CD4-positive, alpha-beta memory T cell (primary cell): ENCODE results near the gene PLEKHA7. TPM values are rescaled to one million over a fixed set of nuclear protein-coding genes. Genes with fewer than 3 reads are reported as not detected.
A peak's percentile ranks its signal among the peaks of the same experiment; 100 is the strongest.

Experiments used
- CTCF ChIA-PET: fragments of 350-600 bp; sonication (Branson Sonifier 250); formaldehyde crosslinking; loops from one replicate; lab custom pipeline; 2021; ENCODE audit warnings: inconsistent platforms; ENCODE audit not compliant: partially characterized antibody; lab: Charles Lee
- POLR2A ChIA-PET: fragments of 350-600 bp; sonication (Branson Sonifier 250); formaldehyde crosslinking; loops from one replicate; lab custom pipeline; 2021; ENCODE audit not compliant: partially characterized antibody; lab: Charles Lee
- DNase-seq, 5 donors: peaks; one replicate each; pipeline versions ENCODE4 v3.0.0 to v3.0.0-alpha.2; 2020 to 2022; ENCODE audit warnings: mixed read lengths in 1 of 5
- H3K27ac ChIP-seq: one replicate; pipeline ENCODE4 v1.7.0; 2013; ENCODE audit warnings: low read depth, low read length
- H3K27me3 ChIP-seq: 2 replicates; pipeline ENCODE4 v1.7.0; 2013; ENCODE audit warnings: mild to moderate bottlenecking, low read length, moderate library complexity; ENCODE audit not compliant: insufficient read depth
- H3K36me3 ChIP-seq: 2 replicates; pipeline ENCODE4 v1.7.0; 2013; ENCODE audit warnings: mild to moderate bottlenecking, low read length, moderate library complexity; ENCODE audit not compliant: insufficient read depth
- H3K4me1 ChIP-seq: 2 replicates; pipeline ENCODE4 v1.7.0; 2013; ENCODE audit warnings: mild to moderate bottlenecking, low read length, moderate library complexity; ENCODE audit not compliant: insufficient read depth
- H3K4me3 ChIP-seq, 2 donors: one replicate each; pipeline ENCODE4 v1.7.0; 2013; ENCODE audit warnings: low read length in 2 of 2, mild to moderate bottlenecking in 1 of 2
- H3K9me3 ChIP-seq, 2 donors: one replicate each; pipeline ENCODE4 v1.7.0; 2013; ENCODE audit warnings: low read length in 2 of 2, control low read depth in 1 of 2; ENCODE audit not compliant: control insufficient read depth in 1 of 2
- H3K27ac Mint-ChIP-seq, 7 donors: one replicate each; pipeline ENCODE4 v1.8.0; 2020 to 2021; ENCODE audit warnings: mixed read lengths in 7 of 7, mild to moderate bottlenecking in 6 of 7, inconsistent platforms in 3 of 7, moderate library complexity in 3 of 7
- H3K27me3 Mint-ChIP-seq, 2 donors: one replicate each; pipeline ENCODE4 v1.8.0; 2020 to 2021; ENCODE audit warnings: mixed read lengths in 2 of 2
- H3K36me3 Mint-ChIP-seq, 2 donors: one replicate each; pipeline ENCODE4 v1.8.0; 2020 to 2021; ENCODE audit warnings: mixed read lengths in 2 of 2, inconsistent platforms in 1 of 2, mild to moderate bottlenecking in 1 of 2
- H3K4me1 Mint-ChIP-seq, 4 donors: one replicate each; pipeline ENCODE4 v1.8.0; 2020 to 2021; ENCODE audit warnings: mixed read lengths in 4 of 4, mild to moderate bottlenecking in 1 of 4
- H3K4me3 Mint-ChIP-seq, 8 donors: one replicate each; pipeline ENCODE4 v1.8.0; 2020 to 2021; ENCODE audit warnings: mixed read lengths in 8 of 8, mild to moderate bottlenecking in 7 of 8, moderate library complexity in 6 of 8, inconsistent platforms in 3 of 8
- H3K9me3 Mint-ChIP-seq, 8 donors: one replicate each; pipeline ENCODE4 v1.8.0; 2020 to 2021; ENCODE audit warnings: mixed read lengths in 8 of 8, mild to moderate bottlenecking in 5 of 8, inconsistent platforms in 3 of 8, moderate library complexity in 1 of 8
- intact Hi-C: fragments of 100-400 bp; cut with micrococcal nuclease; formaldehyde crosslinking; loops from one replicate; pipeline ENCODE4 v1.15.1; 2023
- polyA plus RNA-seq, 2 donors: library from polyadenylated mRNA; unstranded; fragments of 300-500 nt; fragmentation: Illumina TruSeq; gene quantifications; one replicate each; pipeline ENCODE4 v1.2.3, GENCODE V29; 2021
- total RNA-seq, 2 experiments: library from RNA; stranded (reverse); gene quantifications; one replicate each; pipeline ENCODE4 v1.2.3, GENCODE V29; 2021

PLEKHA7 gene
- total and polyA plus RNA-seq, 4 experiments from 2014 or later = 1.6 to 8.3 (median 6.0) TPM

DNA sequence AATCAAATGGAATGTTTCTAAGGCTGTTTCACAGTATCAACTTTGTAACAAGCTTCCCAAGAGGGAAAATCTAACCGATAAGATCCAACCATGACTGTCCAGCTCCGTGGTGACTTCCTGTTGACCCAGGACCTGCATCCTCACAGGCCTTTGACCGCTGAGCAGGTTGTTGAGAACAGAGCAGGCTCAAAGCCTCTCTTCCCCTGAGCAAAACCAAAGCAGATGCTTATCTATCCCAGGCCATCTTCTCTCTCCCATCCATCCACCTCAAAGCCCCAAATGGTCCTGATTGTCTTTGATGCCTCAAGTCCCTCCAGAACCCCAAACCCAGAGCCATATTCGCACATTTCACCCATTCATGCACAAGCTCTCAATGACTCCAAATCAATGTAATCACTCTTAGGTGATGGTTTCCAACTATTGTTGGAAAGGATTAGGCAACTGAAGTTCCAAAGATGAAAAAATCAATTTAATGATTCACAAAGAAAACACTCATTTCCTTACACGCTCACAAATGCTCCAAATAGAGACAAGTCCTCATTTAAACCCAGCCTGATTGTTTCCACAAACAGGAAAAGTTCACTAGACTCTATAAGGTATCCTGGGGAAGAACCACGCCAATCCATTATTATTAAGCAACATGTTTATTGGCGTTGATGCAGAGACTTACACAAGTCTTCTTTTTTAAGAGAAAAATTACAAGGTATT lies 227.0 kb downstream of the PLEKHA7 start:
- no peak overlapping the region for H3K4me3 ChIP-seq
- intact Hi-C loops = loop anchor here (5.0 to 10.0 kb wide), 2 partner anchors 275 to 718 kb away; no protein-coding TSS in a partner anchor

DNA sequence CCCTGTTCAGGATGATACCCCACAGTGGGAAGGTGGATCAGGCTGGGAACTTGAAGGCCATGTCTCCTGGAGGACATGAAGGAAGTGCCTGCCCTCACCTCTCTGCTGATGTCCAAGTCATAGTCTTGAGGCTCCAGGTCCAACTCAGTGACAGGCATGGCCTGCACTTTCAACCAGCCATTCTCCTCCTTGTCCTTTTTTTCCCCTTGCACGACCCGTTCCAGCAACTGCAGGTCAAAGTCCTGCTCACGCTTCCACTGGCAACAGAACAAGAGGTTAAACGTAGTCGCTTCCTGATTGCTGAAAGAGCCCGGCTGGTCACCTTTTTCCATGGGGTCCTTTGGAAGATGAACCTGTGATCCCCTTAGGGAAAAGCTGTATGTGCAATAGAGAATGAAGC lies 228.1 kb downstream of the PLEKHA7 start:
- H3K36me3 ChIP-seq = no peaks in the 10 kb centered on the region
- intact Hi-C loops = loop anchor here (5.0 to 10.0 kb wide), 2 partner anchors 276 to 719 kb away; no protein-coding TSS in a partner anchor
- H3K4me3 Mint-ChIP-seq = no peak overlapping the region
- H3K9me3 Mint-ChIP-seq = no peaks in the 10 kb centered on the region
- H3K27me3 ChIP-seq = no peaks in the 10 kb centered on the region
- no peaks in the 10 kb centered on the region for H3K27me3 Mint-ChIP-seq
- peaks cover 0 to 4% of the 10 kb centered on the region in 2 donors for H3K36me3 Mint-ChIP-seq
- H3K4me1 ChIP-seq = peaks cover under 1% of the 10 kb centered on the region
- no peaks in the 10 kb centered on the region for H3K9me3 ChIP-seq
- no peak for DNase-seq
- H3K4me1 Mint-ChIP-seq = peaks cover 0 to 3% (median 0%) of the 10 kb centered on the region in 4 donors
- POLR2A ChIA-PET = no interaction called here
- H3K27ac Mint-ChIP-seq = no peak overlapping the region
- H3K4me3 ChIP-seq = no peak overlapping the region
- H3K27ac ChIP-seq = no peak overlapping the region
- CTCF ChIA-PET = interaction anchor here (0.9 to 6.9 kb wide), 16 partner anchors 8 to 277 kb away, joined by 3 to 55 read pairs (median 6); no protein-coding TSS in a partner anchor

More for the DNA sequence above, 227.0 kb downstream of the PLEKHA7 start:
- Histone ChIP-seq H3K9me3 (no peaks in the 10 kb centered on the region), H3K27ac (no peak overlapping the region), H3K4me1 (peaks cover 6% of the 10 kb centered on the region), H3K27me3 (no peaks in the 10 kb centered on the region), H3K36me3 (no peaks in the 10 kb centered on the region)
- H3K4me3 Mint-ChIP-seq = no peak overlapping the region
- H3K4me1 Mint-ChIP-seq = peaks cover 0 to 9% (median 2%) of the 10 kb centered on the region in 4 donors
- no peak for DNase-seq
- H3K36me3 Mint-ChIP-seq = peaks cover 3 to 4% of the 10 kb centered on the region in 2 donors
- H3K27me3 Mint-ChIP-seq = no peaks in the 10 kb centered on the region
- POLR2A ChIA-PET = no interaction called here
- no peaks in the 10 kb centered on the region for H3K9me3 Mint-ChIP-seq
- CTCF ChIA-PET = interaction anchor here (0.7 to 6.9 kb wide), 14 partner anchors 7 to 277 kb away, joined by 3 to 55 read pairs (median 7); no protein-coding TSS in a partner anchor
- peak overlapping the region in 1 of 7 donors; percentile 3 for H3K27ac Mint-ChIP-seq

DNA sequence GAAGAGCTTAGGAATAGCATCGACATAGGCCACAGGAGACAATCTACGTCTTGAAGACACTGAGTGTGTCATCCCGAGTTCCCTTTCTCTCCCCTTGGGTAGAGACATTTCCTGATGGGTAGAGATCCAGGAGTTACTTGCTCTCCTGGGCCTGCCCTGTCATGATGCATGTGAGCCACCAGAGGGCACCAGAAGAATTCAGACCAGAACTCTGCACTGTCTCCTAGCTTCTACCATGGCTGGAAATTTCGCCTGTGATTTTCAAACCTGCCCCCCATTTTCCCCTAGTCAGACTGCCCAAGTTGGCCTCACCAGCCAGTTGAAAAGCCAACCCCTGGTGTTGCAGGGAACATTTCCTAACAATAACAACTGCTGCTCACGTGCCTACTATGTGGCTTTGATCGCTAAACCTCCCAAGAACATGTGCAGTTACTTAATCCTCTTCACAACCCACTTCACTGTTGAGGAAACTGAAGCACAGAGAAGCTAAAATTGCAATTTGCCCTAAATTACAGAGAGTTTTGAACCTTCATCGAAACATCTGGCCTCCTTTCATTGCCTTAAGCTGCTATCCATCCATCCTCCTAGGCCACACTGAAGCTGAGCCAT lies 228.6 kb downstream of the PLEKHA7 start:
- peak overlapping the region in 2 of 7 donors; percentile 3 for H3K27ac Mint-ChIP-seq
- H3K36me3 ChIP-seq = no peaks in the 10 kb centered on the region
- H3K9me3 ChIP-seq = no peaks in the 10 kb centered on the region
- H3K4me1 Mint-ChIP-seq = peaks cover 0 to 3% (median 0%) of the 10 kb centered on the region in 4 donors
- H3K9me3 Mint-ChIP-seq = no peaks in the 10 kb centered on the region
- no peaks in the 10 kb centered on the region for H3K4me1 ChIP-seq
- H3K27me3 Mint-ChIP-seq = no peaks in the 10 kb centered on the region
- no peak overlapping the region for H3K27ac ChIP-seq
- ChIA-PET POLR2A (no interaction called here), CTCF (interaction anchor here (0.6 to 6.9 kb wide), 17 partner anchors 9 to 719 kb away, joined by 3 to 55 read pairs (median 5); no protein-coding TSS in a partner anchor)
- DNase-seq = peak in 4 of 5 donors; percentile 36 to 45 (median 44)
- H3K4me3 Mint-ChIP-seq = no peak overlapping the region
- H3K36me3 Mint-ChIP-seq = peaks cover 0 to 4% of the 10 kb centered on the region in 2 donors
- intact Hi-C loops = loop anchor here (5.0 to 10.0 kb wide), 2 partner anchors 277 to 719 kb away; no protein-coding TSS in a partner anchor
- no peaks in the 10 kb centered on the region for H3K27me3 ChIP-seq
- H3K4me3 ChIP-seq = no peak overlapping the region

DNA sequence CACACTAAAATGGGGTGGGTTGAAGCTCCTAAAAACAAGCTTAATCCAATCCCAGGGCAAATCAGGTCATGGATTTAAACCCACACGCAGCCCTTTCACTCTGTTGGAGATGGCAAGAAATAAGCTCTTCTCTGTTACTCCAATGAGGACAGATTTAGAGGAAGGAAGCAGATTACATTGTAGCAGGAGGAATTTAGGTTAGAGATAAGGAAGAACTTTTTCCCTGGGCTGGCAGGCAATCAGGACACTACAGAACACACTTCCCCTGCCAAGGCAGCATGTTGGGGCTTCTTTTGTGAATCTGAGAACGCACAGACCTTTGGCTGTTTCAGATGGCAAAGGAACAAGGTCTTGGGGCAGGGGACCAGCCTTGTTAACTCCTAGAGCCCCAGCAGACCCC lies 229.5 kb downstream of the PLEKHA7 start:
- Mint-ChIP-seq H3K4me1 (peaks cover 0 to 1% (median 0%) of the 10 kb centered on the region in 4 donors), H3K36me3 (peaks cover 0 to under 1% of the 10 kb centered on the region in 2 donors), H3K9me3 (no peaks in the 10 kb centered on the region), H3K27me3 (no peaks in the 10 kb centered on the region), H3K4me3 (no peak overlapping the region), H3K27ac (no peak overlapping the region)
- intact Hi-C loops = loop anchor here (5.0 to 10.0 kb wide), 2 partner anchors 278 to 720 kb away; no protein-coding TSS in a partner anchor
- Histone ChIP-seq H3K27ac (no peak overlapping the region), H3K27me3 (no peaks in the 10 kb centered on the region), H3K36me3 (no peaks in the 10 kb centered on the region), H3K9me3 (no peaks in the 10 kb centered on the region), H3K4me3 (no peak overlapping the region), H3K4me1 (no peaks in the 10 kb centered on the region)
- POLR2A ChIA-PET = no interaction called here
- no peak for DNase-seq
- CTCF ChIA-PET = interaction anchor here (0.6 to 6.9 kb wide), 14 partner anchors 8 to 720 kb away, joined by 3 to 55 read pairs (median 4); no protein-coding TSS in a partner anchor

DNA sequence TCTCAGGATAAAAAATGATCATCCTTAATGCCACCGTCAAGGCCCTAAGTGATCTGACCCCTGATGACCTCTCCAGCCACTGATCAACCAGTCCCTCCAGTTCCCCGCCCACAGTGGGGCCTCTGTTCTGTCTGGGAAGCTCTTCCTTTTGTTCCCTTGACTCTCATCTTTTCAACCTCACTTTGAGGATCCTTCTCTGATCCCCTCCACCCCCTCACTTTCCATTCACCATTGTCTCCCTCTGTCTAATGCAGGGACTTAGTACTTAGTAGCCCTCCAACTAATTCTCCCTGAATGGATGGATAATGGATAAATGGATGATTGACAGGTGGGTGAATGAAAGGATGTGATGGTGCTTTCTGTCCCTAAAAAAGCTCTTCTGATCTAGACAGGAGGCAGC lies 230.1 kb downstream of the PLEKHA7 start:
- no peak for DNase-seq
- Mint-ChIP-seq H3K27ac (no peak overlapping the region), H3K27me3 (no peaks in the 10 kb centered on the region), H3K4me1 (peaks cover 0 to 1% (median 0%) of the 10 kb centered on the region in 4 donors), H3K36me3 (peaks cover 0 to 2% of the 10 kb centered on the region in 2 donors), H3K9me3 (no peaks in the 10 kb centered on the region), H3K4me3 (no peak overlapping the region)
- no peaks in the 10 kb centered on the region for H3K36me3 ChIP-seq
- no peaks in the 10 kb centered on the region for H3K9me3 ChIP-seq
- no peaks in the 10 kb centered on the region for H3K27me3 ChIP-seq
- no peak overlapping the region for H3K4me3 ChIP-seq
- ChIA-PET POLR2A (no interaction called here), CTCF (interaction anchor here (0.7 to 6.9 kb wide), 9 partner anchors 10 to 279 kb away, joined by 3 to 55 read pairs (median 4); no protein-coding TSS in a partner anchor)
- H3K4me1 ChIP-seq = no peaks in the 10 kb centered on the region
- intact Hi-C loops = loop anchor here (10.0 kb wide), 1 partner anchor 721 kb away; no protein-coding TSS in a partner anchor
- H3K27ac ChIP-seq = no peak overlapping the region

DNA sequence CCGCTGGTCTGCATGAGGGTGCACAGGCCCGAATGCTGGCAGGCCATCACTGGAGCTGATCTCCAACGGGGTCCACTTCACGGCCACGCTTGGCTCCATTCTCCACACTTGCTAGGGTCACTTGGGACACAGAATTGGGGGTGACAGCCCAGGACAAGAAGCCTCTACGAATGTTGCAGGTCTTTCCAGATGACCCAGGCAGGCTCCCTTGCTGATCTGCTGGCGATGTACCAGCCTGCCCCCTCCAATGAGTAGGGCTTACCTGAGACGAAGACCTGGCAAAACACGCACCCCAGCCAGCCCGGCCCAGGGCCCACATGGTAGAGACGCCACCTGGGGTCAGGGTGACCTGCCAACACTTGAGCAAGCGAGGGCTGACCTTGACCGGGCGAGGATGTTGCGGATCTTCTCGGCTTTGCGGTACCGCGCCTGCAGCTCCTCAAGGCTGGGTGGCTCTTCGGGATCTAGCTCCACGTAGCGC lies 230.9 kb downstream of the PLEKHA7 start:
- Mint-ChIP-seq H3K9me3 (no peaks in the 10 kb centered on the region), H3K4me1 (peaks cover 0 to 1% (median 0%) of the 10 kb centered on the region in 4 donors), H3K27me3 (no peaks in the 10 kb centered on the region), H3K4me3 (no peak overlapping the region), H3K27ac (no peak overlapping the region), H3K36me3 (peaks cover 0 to 4% of the 10 kb centered on the region in 2 donors)
- Histone ChIP-seq H3K4me1 (no peaks in the 10 kb centered on the region), H3K9me3 (no peaks in the 10 kb centered on the region), H3K27ac (no peak overlapping the region), H3K4me3 (no peak overlapping the region), H3K27me3 (no peaks in the 10 kb centered on the region), H3K36me3 (no peaks in the 10 kb centered on the region)
- DNase-seq = no peak
- intact Hi-C loops = loop anchor here (10.0 kb wide), 1 partner anchor 721 kb away; no protein-coding TSS in a partner anchor
- POLR2A ChIA-PET = no interaction called here
- CTCF ChIA-PET = interaction anchor here (1.4 to 6.9 kb wide), 5 partner anchors 9 to 38 kb away, joined by 3 to 55 read pairs (median 16); no protein-coding TSS in a partner anchor
